ENCODE data around the gene FAM177A1. TPM values are rescaled to one million over a fixed set of nuclear protein-coding genes. Genes with fewer than 3 reads are reported as not detected.

Gene FAM177A1
- total RNA-seq, 1 donor from 2014 or later, result 94.8 TPM

DNA sequence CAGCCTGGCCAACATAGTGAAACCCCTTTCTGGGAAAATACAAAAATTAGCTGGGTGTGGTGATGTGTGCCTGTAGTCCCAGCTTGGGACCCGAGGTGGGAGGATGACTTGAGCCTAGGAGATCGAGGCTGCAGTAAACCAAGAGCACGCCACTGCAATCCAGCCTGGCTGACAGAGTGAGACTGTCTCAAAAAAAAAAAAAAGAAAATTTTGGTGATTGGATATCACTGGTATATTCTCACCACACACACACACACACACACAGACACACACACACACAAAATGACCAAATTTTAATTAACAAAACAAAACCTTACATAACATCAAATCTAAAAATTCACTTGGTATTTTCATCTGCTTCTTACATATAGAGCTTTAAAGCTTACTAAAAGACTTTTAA is 3.4 kb upstream of the FAM177A1 start:
- Mint-ChIP-seq H3K27me3 (ENCODE audit: low read depth, unreplicated experiment) (no peaks in the 10 kb centered on the region), H3K27ac (ENCODE audit: unreplicated experiment) (no peak overlapping the region), H3K4me1 (ENCODE audit: low read depth, unreplicated experiment) (no peaks in the 10 kb centered on the region), H3K36me3 (ENCODE audit: low read depth, unreplicated experiment) (peaks cover 2% of the 10 kb centered on the region), H3K9me3 (ENCODE audit: unreplicated experiment) (peaks cover 1% of the 10 kb centered on the region), H3K4me3 (ENCODE audit: unreplicated experiment) (no peak overlapping the region)
- H3K9me3 ChIP-seq (ENCODE audit: insufficient read depth, low read depth, low read length), result no peaks in the 10 kb centered on the region
- no peak overlapping the region for H3K9ac ChIP-seq (ENCODE audit: low read length)
- peaks cover 2% of the 10 kb centered on the region for H3K79me2 ChIP-seq (ENCODE audit: insufficient read depth, low read length)
- H2AFZ ChIP-seq (ENCODE audit: low read depth, low read length), result no peak overlapping the region
- H3K27ac ChIP-seq (ENCODE audit: low read depth, low read length), result no peak overlapping the region
- no peak for DNase-seq (ENCODE audit: low read depth)
- peaks cover 1% of the 10 kb centered on the region for H4K20me1 ChIP-seq (ENCODE audit: insufficient read depth, low read length)
- H3K36me3 ChIP-seq (ENCODE audit: insufficient read depth, low read length), result no peaks in the 10 kb centered on the region
- no peak overlapping the region for H3K4me2 ChIP-seq (ENCODE audit: low read length)
- H3K4me3 ChIP-seq (ENCODE audit: insufficient read depth, low read depth, low read length), result no peak overlapping the region
- FAIRE-seq, result no peak
- no peak for TF ChIP-seq EZH2 (IDR thresholded peaks at IDR 0.05; ENCODE audit: insufficient read depth, low read length)
- no peak for TF ChIP-seq CTCF (IDR thresholded peaks at IDR 0.05; ENCODE audit: insufficient read depth, low read depth, low read length)
- no peaks in the 10 kb centered on the region for H3K4me1 ChIP-seq (ENCODE audit: insufficient read depth, low read length)
- no peaks in the 10 kb centered on the region for H3K27me3 ChIP-seq (ENCODE audit: insufficient read depth, low read length)

- no peaks in the 10 kb centered on the region for H3K27me3 Mint-ChIP-seq (ENCODE audit: low read depth, unreplicated experiment)
- no peak overlapping the region for H3K4me3 Mint-ChIP-seq (ENCODE audit: unreplicated experiment)
- Histone ChIP-seq H2AFZ (ENCODE audit: low read depth, low read length) (no peak overlapping the region), H4K20me1 (ENCODE audit: insufficient read depth, low read length) (peaks cover 6% of the 10 kb centered on the region), H3K9me3 (ENCODE audit: insufficient read depth, low read depth, low read length) (no peaks in the 10 kb centered on the region), H3K27me3 (ENCODE audit: insufficient read depth, low read length) (no peaks in the 10 kb centered on the region), H3K4me2 (ENCODE audit: low read length) (no peak overlapping the region), H3K36me3 (ENCODE audit: insufficient read depth, low read length) (no peaks in the 10 kb centered on the region), H3K79me2 (ENCODE audit: insufficient read depth, low read length) (peaks cover 6% of the 10 kb centered on the region), H3K4me1 (ENCODE audit: insufficient read depth, low read length) (no peaks in the 10 kb centered on the region), H3K4me3 (ENCODE audit: insufficient read depth, low read depth, low read length) (no peak overlapping the region), H3K27ac (ENCODE audit: low read depth, low read length) (no peak overlapping the region), H3K9ac (ENCODE audit: low read length) (no peak overlapping the region)
- DNase-seq (ENCODE audit: low read depth) (no peak), FAIRE-seq (no peak)
- peaks cover 3% of the 10 kb centered on the region for H3K4me1 Mint-ChIP-seq (ENCODE audit: low read depth, unreplicated experiment)
- H3K9me3 Mint-ChIP-seq (ENCODE audit: unreplicated experiment), result peaks cover 1% of the 10 kb centered on the region
- no peak overlapping the region for H3K27ac Mint-ChIP-seq (ENCODE audit: unreplicated experiment)
- peaks cover 2% of the 10 kb centered on the region for H3K36me3 Mint-ChIP-seq (ENCODE audit: low read depth, unreplicated experiment)
- TF ChIP-seq EZH2 (IDR thresholded peaks at IDR 0.05; ENCODE audit: insufficient read depth, low read length) (no peak), CTCF (IDR thresholded peaks at IDR 0.05; ENCODE audit: insufficient read depth, low read depth, low read length) (no peak)
Observed at GRCh38 chr14:35043046-35043445, 3.0 kb upstream of the FAM177A1 start.

- DNase-seq (ENCODE audit: low read depth), result peak; percentile 56
- no peaks in the 10 kb centered on the region for H3K27me3 ChIP-seq (ENCODE audit: insufficient read depth, low read length)
- Mint-ChIP-seq H3K27me3 (ENCODE audit: low read depth, unreplicated experiment) (no peaks in the 10 kb centered on the region), H3K36me3 (ENCODE audit: low read depth, unreplicated experiment) (no peaks in the 10 kb centered on the region), H3K27ac (ENCODE audit: unreplicated experiment) (peak overlapping the region; percentile 97), H3K4me3 (ENCODE audit: unreplicated experiment) (peak overlapping the region; percentile 93), H3K9me3 (ENCODE audit: unreplicated experiment) (no peaks in the 10 kb centered on the region), H3K4me1 (ENCODE audit: low read depth, unreplicated experiment) (peaks cover 5% of the 10 kb centered on the region)
- H3K4me3 ChIP-seq (ENCODE audit: insufficient read depth, low read depth, low read length), result peak overlapping the region; percentile 93
- no peaks in the 10 kb centered on the region for H3K4me1 ChIP-seq (ENCODE audit: insufficient read depth, low read length)
- H4K20me1 ChIP-seq (ENCODE audit: insufficient read depth, low read length), result peaks cover 12% of the 10 kb centered on the region
- H3K36me3 ChIP-seq (ENCODE audit: insufficient read depth, low read length), result no peaks in the 10 kb centered on the region
- TF ChIP-seq EZH2 (IDR thresholded peaks at IDR 0.05; ENCODE audit: insufficient read depth, low read length) (no peak), CTCF (IDR thresholded peaks at IDR 0.05; ENCODE audit: insufficient read depth, low read depth, low read length) (no peak)
- H3K27ac ChIP-seq (ENCODE audit: low read depth, low read length), result peak overlapping the region; percentile 98
- H3K4me2 ChIP-seq (ENCODE audit: low read length), result peak overlapping the region; percentile 98
- peak; percentile 9 for FAIRE-seq
- H3K79me2 ChIP-seq (ENCODE audit: insufficient read depth, low read length), result peaks cover 26% of the 10 kb centered on the region
- no peaks in the 10 kb centered on the region for H3K9me3 ChIP-seq (ENCODE audit: insufficient read depth, low read depth, low read length)
- H2AFZ ChIP-seq (ENCODE audit: low read depth, low read length), result peak overlapping the region; percentile 77
- peak overlapping the region; percentile 98 for H3K9ac ChIP-seq (ENCODE audit: low read length)
Observed at GRCh38 chr14:35044939-35045797, 904 bp upstream of the FAM177A1 start.

All from astrocyte (in vitro differentiated cells and primary cell).